Measurements from ENCODE around the gene SHMT1. TPM values are rescaled to one million over a fixed set of nuclear protein-coding genes. Genes with fewer than 3 reads are reported as not detected.

The SHMT1 gene
- total RNA-seq (ENCODE audit: low replicate concordance): 3.9 and 12.6 TPM in 2 replicates

DNA sequence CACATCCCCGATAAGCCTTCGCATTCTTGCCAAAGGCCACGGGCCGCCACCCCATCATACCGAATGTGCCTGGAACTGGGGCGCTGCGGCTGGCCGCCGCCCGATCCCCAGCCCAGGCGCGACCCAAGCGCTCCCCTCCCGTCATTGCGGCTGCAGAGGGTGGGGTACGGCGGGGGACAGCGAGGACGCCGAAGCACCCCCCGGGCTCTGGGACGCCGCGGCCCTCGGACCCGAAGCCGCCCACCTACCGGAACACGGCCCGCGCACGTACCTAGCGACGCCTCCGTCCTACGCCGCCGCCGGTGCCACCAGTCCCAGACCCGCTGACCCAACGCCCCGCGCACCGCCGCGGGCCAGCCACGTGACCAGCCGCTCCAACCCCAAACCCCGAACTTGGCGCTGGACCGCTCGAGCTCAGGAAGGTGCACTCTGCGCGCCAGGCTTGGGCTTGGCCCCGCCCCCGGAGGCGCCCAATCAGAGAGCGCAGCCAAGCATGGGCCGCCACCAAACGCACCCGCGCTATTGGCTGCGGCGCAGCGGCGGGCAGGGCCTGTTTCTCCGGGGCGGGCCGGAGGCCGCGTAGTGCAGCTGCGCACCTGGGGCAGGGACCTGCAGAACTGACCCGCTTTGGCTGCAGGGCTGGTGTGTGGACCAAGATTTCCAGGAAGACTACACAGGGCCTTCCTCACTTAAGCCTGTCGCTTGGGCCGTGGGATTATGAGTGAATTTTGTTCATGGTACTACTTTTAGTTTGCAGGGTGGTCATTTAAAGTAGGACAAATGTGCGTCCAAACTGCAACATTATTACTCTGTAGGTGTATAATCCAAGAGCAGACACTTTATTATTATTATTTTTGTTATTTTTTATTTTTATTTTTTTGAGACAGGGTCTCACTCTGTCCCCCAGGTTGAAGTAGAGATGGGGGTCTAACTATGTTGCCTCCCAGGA is at the start of gene SHMT1:
SHMT1 (minus strand) TSS at position 450 of the 949 bp plus-strand sequence. CDS start 7,569 bp downstream, outside the sequence.

DNA sequence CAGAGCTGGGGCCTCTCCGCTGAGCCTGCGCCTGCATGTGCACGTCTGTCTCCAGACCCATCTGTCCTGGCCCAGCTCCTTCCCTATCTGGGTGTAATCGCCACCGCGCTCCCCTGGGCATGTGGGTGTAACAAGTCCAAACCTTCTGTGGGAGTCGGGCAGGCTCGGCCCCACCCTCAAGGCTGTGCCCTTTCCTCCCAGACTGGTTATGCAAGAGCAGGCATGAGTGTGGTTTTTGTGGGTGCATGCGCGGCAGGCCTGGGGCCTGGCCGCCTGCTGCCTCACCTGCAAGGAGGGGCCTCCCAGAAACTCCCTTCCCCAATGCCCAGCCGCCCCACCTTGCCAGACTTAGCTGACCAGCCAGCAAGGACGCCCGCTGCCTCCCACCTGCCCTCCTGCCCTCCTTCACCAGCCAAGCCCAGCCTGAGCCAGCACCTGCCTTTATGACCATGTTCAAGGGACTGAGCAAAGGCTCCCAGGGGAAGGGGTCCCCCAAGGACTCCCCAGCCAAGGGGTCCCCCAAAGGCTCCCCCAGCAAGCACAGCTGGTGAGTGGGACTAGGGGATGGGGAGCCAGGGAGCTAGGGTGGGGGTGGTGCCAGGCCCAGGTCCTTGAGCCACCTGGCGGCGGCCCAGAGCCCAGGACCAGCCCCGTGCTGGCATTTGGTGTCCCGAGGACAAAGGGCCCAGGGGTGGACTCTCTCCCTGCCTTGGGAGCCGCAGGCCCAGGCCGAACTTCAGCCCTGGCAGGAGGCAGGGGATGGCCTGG is 14.3 kb upstream of the SHMT1 start, which contains the start of gene EVPLL:
EVPLL (plus strand) TSS at position 342 of the 768 bp plus-strand sequence. CDS start 3,160 bp downstream, outside the sequence.

DNA sequence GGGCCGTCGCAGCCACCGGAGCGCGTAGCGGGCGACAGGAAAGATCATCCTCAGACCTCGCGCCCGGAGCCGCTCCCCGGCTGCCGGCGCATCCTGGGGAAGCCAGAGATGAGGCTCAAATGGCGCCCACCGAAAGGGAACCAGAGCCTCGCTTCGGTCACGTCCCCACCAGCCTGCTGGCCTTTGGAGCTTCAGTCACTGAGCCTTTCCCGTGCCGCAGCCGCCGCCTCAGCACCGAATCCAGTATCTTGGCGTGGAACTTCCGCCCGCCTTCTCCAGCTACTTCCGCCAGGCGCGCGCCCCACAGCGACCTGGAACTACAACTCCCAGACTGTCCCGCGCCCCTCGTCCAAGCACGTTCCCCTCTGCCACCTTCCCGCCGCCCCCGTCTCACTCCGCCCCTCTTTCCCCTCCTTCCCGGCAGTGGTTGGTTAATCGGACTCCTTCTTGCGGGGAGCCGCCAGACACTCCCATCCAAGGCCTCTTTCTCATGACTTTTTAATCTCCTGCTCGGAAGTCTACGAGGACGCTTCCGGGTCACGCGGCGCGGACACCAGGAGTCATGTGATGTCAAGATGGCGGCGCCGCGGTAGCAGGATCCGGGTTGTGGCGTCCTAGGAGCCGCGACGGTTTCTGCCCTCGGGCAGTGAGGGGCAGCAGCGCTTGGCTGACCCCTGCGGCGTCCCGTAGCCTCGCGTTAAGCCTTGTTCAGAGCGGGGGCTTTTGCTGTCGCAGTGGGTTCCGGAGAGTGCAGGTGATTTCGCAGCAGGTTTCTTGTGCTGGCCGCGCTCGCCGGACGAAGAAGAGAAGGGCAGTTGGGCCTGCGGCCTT is 48.4 kb downstream of the SHMT1 start, which contains the start of the genes SMCR8 and TOP3A:
SMCR8 (plus strand) TSS at position 563 of the 831 bp plus-strand sequence. CDS start 497 bp downstream, outside the sequence.
TOP3A (minus strand) TSS at position 264 of the 831 bp plus-strand sequence; CDS start at position 48, 216 bp downstream.

Other genes with a start within 250 kb of the SHMT1 start
- gene ALKBH5, start 179.7 kb downstream of the SHMT1 start, total RNA-seq (ENCODE audit: low replicate concordance): 99.0 and 115 TPM in 2 replicates
- 33.6 and 36.9 TPM in 2 replicates for gene LLGL1, start 137.9 kb downstream of the SHMT1 start, total RNA-seq (ENCODE audit: low replicate concordance)
- gene FLII, start 104.8 kb downstream of the SHMT1 start, total RNA-seq (ENCODE audit: low replicate concordance): 357 and 597 TPM in 2 replicates
- 12.4 and 14.9 TPM in 2 replicates for gene MIEF2, start 102.9 kb downstream of the SHMT1 start, total RNA-seq (ENCODE audit: low replicate concordance)
- 12.9 and 15.2 TPM in 2 replicates for gene TOP3A, start 48.6 kb downstream of the SHMT1 start, total RNA-seq (ENCODE audit: low replicate concordance)
- 10.6 and 11.6 TPM in 2 replicates for gene SMCR8, start 48.3 kb downstream of the SHMT1 start, total RNA-seq (ENCODE audit: low replicate concordance)
- not detected in 2 replicates for gene EVPLL, start 14.2 kb upstream of the SHMT1 start, total RNA-seq (ENCODE audit: low replicate concordance)
- not detected in 2 replicates for gene LGALS9C, start 113.2 kb upstream of the SHMT1 start, total RNA-seq (ENCODE audit: low replicate concordance)